ENCODE results near the gene SUSD4. TPM values are rescaled to one million over a fixed set of nuclear protein-coding genes. Genes with fewer than 3 reads are reported as not detected.

Gene SUSD4
- total RNA-seq, 1 donor from 2014 or later = 0.12 TPM

- TF ChIP-seq CTCF (conservative IDR thresholded peaks at IDR 0.05; ENCODE audit: low read depth, low read length) = no peak
- H3K4me3 ChIP-seq (ENCODE audit: low read depth, low read length) = no peak overlapping the region
- DNase-seq (ENCODE audit: low read depth) = no peak
Observed at GRCh38 chr1:223226271-223226670, 137.7 kb downstream of the SUSD4 start.

- no peak for DNase-seq (ENCODE audit: low read depth)
- no peak for TF ChIP-seq CTCF (conservative IDR thresholded peaks at IDR 0.05; ENCODE audit: low read depth, low read length)
- no peak overlapping the region for H3K4me3 ChIP-seq (ENCODE audit: low read depth, low read length)
Observed at GRCh38 chr1:223225481-223225880, 138.5 kb downstream of the SUSD4 start.

- H3K4me3 ChIP-seq (ENCODE audit: low read depth, low read length) = no peak overlapping the region
- no peak for TF ChIP-seq CTCF (conservative IDR thresholded peaks at IDR 0.05; ENCODE audit: low read depth, low read length)
- DNase-seq (ENCODE audit: low read depth) = no peak
Observed at GRCh38 chr1:223225061-223225460, 138.9 kb downstream of the SUSD4 start.

- H3K4me3 ChIP-seq (ENCODE audit: low read depth, low read length) = no peak overlapping the region
- no peak for DNase-seq (ENCODE audit: low read depth)
- TF ChIP-seq CTCF (conservative IDR thresholded peaks at IDR 0.05; ENCODE audit: low read depth, low read length) = no peak
Observed at GRCh38 chr1:223224465-223224864, 139.5 kb downstream of the SUSD4 start.

- no peak overlapping the region for H3K4me3 ChIP-seq (ENCODE audit: low read depth, low read length)
- DNase-seq (ENCODE audit: low read depth) = no peak
- no peak for TF ChIP-seq CTCF (conservative IDR thresholded peaks at IDR 0.05; ENCODE audit: low read depth, low read length)
Observed at GRCh38 chr1:223223091-223223995, 140.6 kb downstream of the SUSD4 start.

GRCh38 chr1:223222377-223222776, 141.6 kb downstream of the SUSD4 start:
- no peak for TF ChIP-seq CTCF (conservative IDR thresholded peaks at IDR 0.05; ENCODE audit: low read depth, low read length)
- H3K4me3 ChIP-seq (ENCODE audit: low read depth, low read length) = no peak overlapping the region

GRCh38 chr1:223221686-223222085, 142.3 kb downstream of the SUSD4 start:
- no peak overlapping the region for H3K4me3 ChIP-seq (ENCODE audit: low read depth, low read length)
- TF ChIP-seq CTCF (conservative IDR thresholded peaks at IDR 0.05; ENCODE audit: low read depth, low read length) = no peak

More at GRCh38 chr1:223222377-223222776, 141.6 kb downstream of the SUSD4 start:
- DNase-seq (ENCODE audit: low read depth) = no peak

More at GRCh38 chr1:223221686-223222085, 142.3 kb downstream of the SUSD4 start:
- no peak for DNase-seq (ENCODE audit: low read depth)

Data from epithelial cell of proximal tubule (primary cell).